Uterus (tissue), 2 donors: ENCODE data around the gene ATAD2B.

Experiments
- POLR2A ChIP-seq, 2 donors: fragments of 450-650 bp; IDR thresholded peaks; one replicate each; pipeline ENCODE4 v1.6.1; 2016; ENCODE audit warnings: antibody characterized with exemption in 2 of 2, mild to moderate bottlenecking in 1 of 2, moderate library complexity in 1 of 2
- TF ChIP-seq, protein P1 (sequence below), 4 experiments: fragments of 200-600 bp in 2 of 4; fragments of 450-650 bp in 2 of 4; sonication (generic) in 2 of 4; IDR thresholded peaks; one replicate each; pipeline ENCODE4 v1.5.1; 2016 to 2019; ENCODE audit warnings: antibody characterized with exemption in 4 of 4, mild to moderate bottlenecking in 2 of 4, moderate library complexity in 1 of 4

DNA sequence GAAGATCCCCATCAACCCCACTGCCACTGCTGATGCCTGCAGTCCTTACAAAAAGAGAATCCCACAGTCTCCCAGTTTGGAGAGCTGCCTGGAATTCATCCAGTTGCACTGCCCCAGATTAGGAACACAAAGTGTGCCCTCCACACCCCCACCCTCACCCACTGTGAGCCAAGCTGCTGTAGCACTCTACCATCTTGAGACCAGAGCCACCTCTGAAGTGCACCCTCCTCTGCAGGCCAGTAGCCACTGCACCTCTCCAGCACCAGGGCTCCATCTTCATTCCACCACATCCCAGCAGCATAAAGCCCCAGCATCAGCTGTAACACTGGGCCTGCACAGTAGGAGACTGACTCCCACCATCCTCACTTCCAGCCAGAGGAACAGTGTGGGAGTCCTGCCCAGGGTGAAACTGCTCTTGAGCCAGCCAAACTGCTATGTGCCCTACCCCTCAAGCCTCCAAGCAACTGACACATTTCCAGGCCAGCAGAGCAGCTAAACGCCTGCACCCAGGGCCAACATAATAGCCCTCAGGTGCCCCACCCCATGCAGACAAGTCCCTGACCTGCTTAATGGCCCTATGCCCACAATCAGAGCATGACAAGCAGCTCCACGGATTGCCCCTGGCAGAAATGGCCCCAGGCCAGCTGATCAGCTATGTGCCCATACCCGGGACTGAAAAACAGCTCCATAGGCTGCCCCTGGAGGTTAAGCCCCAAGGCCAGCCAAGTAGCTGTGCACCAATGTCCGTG lies 206.0 kb downstream of the ATAD2B start:
- no peak for TF ChIP-seq POLR2A (IDR thresholded peaks at IDR 0.05)
- TF ChIP-seq, protein P1, sequence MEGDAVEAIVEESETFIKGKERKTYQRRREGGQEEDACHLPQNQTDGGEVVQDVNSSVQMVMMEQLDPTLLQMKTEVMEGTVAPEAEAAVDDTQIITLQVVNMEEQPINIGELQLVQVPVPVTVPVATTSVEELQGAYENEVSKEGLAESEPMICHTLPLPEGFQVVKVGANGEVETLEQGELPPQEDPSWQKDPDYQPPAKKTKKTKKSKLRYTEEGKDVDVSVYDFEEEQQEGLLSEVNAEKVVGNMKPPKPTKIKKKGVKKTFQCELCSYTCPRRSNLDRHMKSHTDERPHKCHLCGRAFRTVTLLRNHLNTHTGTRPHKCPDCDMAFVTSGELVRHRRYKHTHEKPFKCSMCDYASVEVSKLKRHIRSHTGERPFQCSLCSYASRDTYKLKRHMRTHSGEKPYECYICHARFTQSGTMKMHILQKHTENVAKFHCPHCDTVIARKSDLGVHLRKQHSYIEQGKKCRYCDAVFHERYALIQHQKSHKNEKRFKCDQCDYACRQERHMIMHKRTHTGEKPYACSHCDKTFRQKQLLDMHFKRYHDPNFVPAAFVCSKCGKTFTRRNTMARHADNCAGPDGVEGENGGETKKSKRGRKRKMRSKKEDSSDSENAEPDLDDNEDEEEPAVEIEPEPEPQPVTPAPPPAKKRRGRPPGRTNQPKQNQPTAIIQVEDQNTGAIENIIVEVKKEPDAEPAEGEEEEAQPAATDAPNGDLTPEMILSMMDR (IDR thresholded peaks at IDR 0.05) = no peak
